BE2C (cell line): ENCODE measurements around the gene IRS2.

ENCODE experiments used
- DNase-seq: peaks from one replicate; pipeline ENCODE4 v3.0.0-alpha.2; 2020
- H3K27me3 ChIP-seq: fragments of 250-450 bp; sonication (Bioruptor Pico); 2 replicates; pipeline ENCODE4 v1.5.1; 2020; ENCODE audit warnings: mild to moderate bottlenecking
- H3K36me3 ChIP-seq: fragments of 250-450 bp; sonication (Bioruptor Pico); 2 replicates; pipeline ENCODE4 v1.5.1; 2020; ENCODE audit warnings: mild to moderate bottlenecking
- H3K4me1 ChIP-seq: fragments of 250-450 bp; sonication (Bioruptor Pico); 2 replicates; pipeline ENCODE4 v1.5.1; 2020
- H3K4me3 ChIP-seq: 2 replicates; pipeline ENCODE4 v1.5.1; 2011; ENCODE audit warnings: low read depth, low read length
- H3K9me3 ChIP-seq: fragments of 250-450 bp; sonication (Bioruptor Pico); 2 replicates; pipeline ENCODE4 v1.5.1; 2020
- CTCF ChIP-seq: IDR thresholded peaks from 2 replicates; pipeline ENCODE4 v1.5.1; 2012; ENCODE audit warnings: mild to moderate bottlenecking, low read depth, low read length

Gene IRS2

DNA sequence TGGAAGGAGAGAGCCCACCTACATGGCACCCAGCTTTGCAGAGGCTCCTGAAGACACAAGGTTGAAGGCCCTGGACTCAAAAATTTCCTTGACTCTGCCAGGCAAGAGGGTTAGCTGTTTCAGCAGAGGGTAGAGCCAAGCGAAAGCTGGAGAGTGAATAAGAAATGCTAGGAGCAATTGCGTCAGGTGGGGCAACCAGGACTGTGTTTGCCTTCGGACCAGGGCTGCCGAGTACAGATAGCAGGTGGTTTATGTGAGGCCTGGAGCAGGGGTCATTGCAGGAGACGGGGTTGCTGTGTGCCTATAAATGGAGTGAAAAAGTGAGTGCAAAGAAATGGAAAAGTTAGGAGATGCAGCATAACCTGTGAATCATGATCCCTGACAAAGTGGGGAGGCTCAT is 59.1 kb downstream of the IRS2 start:
- TF ChIP-seq CTCF = no peak
- no peaks in the 10 kb centered on the region for H3K4me1 ChIP-seq

DNA sequence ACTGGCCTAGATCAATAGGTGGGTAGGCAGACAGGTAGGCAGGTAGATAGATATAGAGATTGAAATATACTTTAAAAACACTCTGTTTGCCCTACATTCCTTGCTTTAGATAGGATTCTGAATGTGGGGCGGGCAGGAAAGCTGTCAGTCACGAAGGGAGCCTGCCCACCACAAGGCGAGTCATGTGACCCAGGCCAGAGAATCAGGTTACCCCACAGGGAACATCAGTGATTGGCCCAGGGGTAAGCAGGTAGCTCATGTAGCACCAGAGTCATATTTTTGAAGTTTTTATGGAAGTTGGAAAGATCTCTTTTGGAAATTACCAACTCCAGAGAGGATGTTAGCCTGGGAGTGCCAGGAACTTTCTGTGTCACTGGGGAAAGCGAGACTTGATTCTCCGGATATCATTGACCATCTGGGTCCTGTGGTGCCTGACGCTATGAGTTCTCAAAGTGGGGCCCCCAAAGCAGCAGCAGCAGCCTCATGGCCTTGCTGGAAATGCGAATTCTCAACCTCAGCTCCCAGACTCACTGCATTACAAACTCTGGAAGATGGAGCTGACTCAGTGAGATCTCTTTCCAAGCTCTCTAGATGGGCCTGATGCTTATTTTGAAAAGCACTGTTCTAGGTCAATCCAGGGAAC is 60.3 kb downstream of the IRS2 start:
- Histone ChIP-seq H3K36me3 (no peaks in the 10 kb centered on the region), H3K9me3 (no peaks in the 10 kb centered on the region), H3K27me3 (no peaks in the 10 kb centered on the region), H3K4me1 (no peaks in the 10 kb centered on the region), H3K4me3 (no peak overlapping the region)
- no peak for DNase-seq
- TF ChIP-seq CTCF = no peak

More for the DNA sequence above, 59.1 kb downstream of the IRS2 start:
- DNase-seq = no peak
- no peaks in the 10 kb centered on the region for H3K27me3 ChIP-seq
- no peaks in the 10 kb centered on the region for H3K9me3 ChIP-seq
- H3K4me3 ChIP-seq = no peak overlapping the region
- H3K36me3 ChIP-seq = no peaks in the 10 kb centered on the region

- no peak for TF ChIP-seq CTCF
- no peaks in the 10 kb centered on the region for H3K4me1 ChIP-seq
- H3K27me3 ChIP-seq = no peaks in the 10 kb centered on the region
- no peak for DNase-seq
- H3K36me3 ChIP-seq = no peaks in the 10 kb centered on the region
- H3K4me3 ChIP-seq = no peak overlapping the region
- H3K9me3 ChIP-seq = no peaks in the 10 kb centered on the region
Measured at GRCh38 chr13:109725297-109725696, 61.1 kb downstream of the IRS2 start.

GRCh38 chr13:109724603-109725002 is 61.8 kb downstream of the IRS2 start:
- Histone ChIP-seq H3K9me3 (no peaks in the 10 kb centered on the region), H3K4me3 (no peak overlapping the region), H3K27me3 (no peaks in the 10 kb centered on the region), H3K36me3 (no peaks in the 10 kb centered on the region), H3K4me1 (no peaks in the 10 kb centered on the region)
- no peak for DNase-seq
- TF ChIP-seq CTCF = no peak

DNA sequence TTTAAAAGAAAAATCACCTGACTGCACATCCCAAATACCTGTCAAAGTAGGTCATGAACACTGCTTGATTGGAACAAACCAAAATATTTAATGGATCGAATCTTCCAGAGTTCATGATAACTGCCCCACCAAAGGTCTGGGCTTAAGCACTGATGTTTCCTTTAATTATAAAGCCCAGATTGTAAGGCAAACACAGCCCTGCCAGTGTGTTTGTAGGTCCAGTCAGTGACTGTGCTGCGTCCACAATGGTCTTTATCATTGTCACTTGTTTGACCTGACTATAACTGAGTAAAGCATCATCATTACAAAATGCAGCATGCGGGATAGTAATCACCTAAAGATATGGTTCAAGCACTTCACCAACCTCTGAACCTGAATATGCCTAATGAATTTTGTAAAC is 63.3 kb downstream of the IRS2 start:
- no peak for TF ChIP-seq CTCF
- Histone ChIP-seq H3K36me3 (no peaks in the 10 kb centered on the region), H3K9me3 (no peaks in the 10 kb centered on the region; the same call in 1 of the 2 replicates), H3K4me3 (no peak overlapping the region), H3K4me1 (no peaks in the 10 kb centered on the region), H3K27me3 (no peaks in the 10 kb centered on the region)
- no peak for DNase-seq

DNA sequence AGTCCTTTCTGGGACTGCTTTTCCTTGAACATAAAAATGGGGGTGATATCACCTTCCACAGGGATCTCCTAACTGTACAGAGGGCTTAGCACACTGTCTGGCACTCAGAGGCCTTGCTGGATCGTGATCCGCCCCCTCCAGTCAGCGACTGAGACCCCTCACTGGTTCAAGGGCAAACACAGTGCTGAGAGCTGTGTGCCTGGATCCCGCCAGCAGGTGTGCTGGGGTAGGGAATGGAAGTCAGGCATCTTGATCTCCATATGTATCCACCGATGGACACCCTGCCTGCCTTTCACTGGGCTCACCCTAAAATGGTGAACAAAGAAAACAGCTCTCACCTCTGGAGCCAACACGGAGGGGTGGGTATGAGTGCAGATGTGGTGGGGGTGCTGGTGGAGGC is 64.3 kb downstream of the IRS2 start:
- Histone ChIP-seq H3K9me3 (no peaks in the 10 kb centered on the region; the same call in 1 of the 2 replicates), H3K36me3 (no peaks in the 10 kb centered on the region), H3K27me3 (no peaks in the 10 kb centered on the region), H3K4me3 (no peak overlapping the region), H3K4me1 (no peaks in the 10 kb centered on the region)
- TF ChIP-seq CTCF = no peak
- no peak for DNase-seq
